ENCODE data around the gene DDX60.
"Not testable (repeated sequence)": the region's sequence is repeated elsewhere in the genome, so short reads cannot be mapped to it uniquely, and the experiment has no call there.

The DDX60 gene

GRCh38 chr4:168293386-168293975 lies 25.1 kb downstream of the DDX60 start:
- DNase-seq, result no peak

- DNase-seq, result no peak
These were observed 27.3 kb downstream of the DDX60 start for GRCh38 chr4:168291242-168291641.

GRCh38 chr4:168285850-168286249 lies 32.7 kb downstream of the DDX60 start:
- DNase-seq, result not testable (repeated sequence)

- DNase-seq, result no peak
These were observed 39.0 kb downstream of the DDX60 start for GRCh38 chr4:168279556-168279955.

GRCh38 chr4:168275836-168276235 lies 42.7 kb downstream of the DDX60 start:
- no peak for DNase-seq

- no peak for DNase-seq
These were observed 43.7 kb downstream of the DDX60 start for GRCh38 chr4:168274871-168275270.

GRCh38 chr4:168273838-168274237 lies 44.7 kb downstream of the DDX60 start:
- no peak for DNase-seq

GRCh38 chr4:168272488-168272887 lies 46.1 kb downstream of the DDX60 start:
- DNase-seq, result no peak

- no peak for DNase-seq
These were observed 48.7 kb downstream of the DDX60 start for GRCh38 chr4:168269896-168270295.

- no peak for DNase-seq
These were observed 53.2 kb downstream of the DDX60 start for GRCh38 chr4:168265327-168265726.

- DNase-seq, result no peak
These were observed 53.6 kb downstream of the DDX60 start for GRCh38 chr4:168264903-168265302.

- no peak for DNase-seq
These were observed 55.5 kb downstream of the DDX60 start for GRCh38 chr4:168263039-168263438.

GRCh38 chr4:168259096-168259495 lies 59.5 kb downstream of the DDX60 start:
- no peak for DNase-seq

- DNase-seq, result no peak
These were observed 60.8 kb downstream of the DDX60 start for GRCh38 chr4:168257768-168258167.

- DNase-seq, result no peak
These were observed 70.3 kb downstream of the DDX60 start for GRCh38 chr4:168248176-168248710.

GRCh38 chr4:168247603-168248002 lies 70.9 kb downstream of the DDX60 start:
- DNase-seq, result no peak

- DNase-seq, result no peak
These were observed 76.6 kb downstream of the DDX60 start for GRCh38 chr4:168241953-168242352.

- DNase-seq, result no peak
These were observed 77.7 kb downstream of the DDX60 start for GRCh38 chr4:168240821-168241220.

GRCh38 chr4:168221301-168221700 lies 97.3 kb downstream of the DDX60 start:
- DNase-seq, result no peak

GRCh38 chr4:168220893-168221292 lies 97.7 kb downstream of the DDX60 start:
- no peak for DNase-seq

GRCh38 chr4:168218645-168219044 lies 99.9 kb downstream of the DDX60 start:
- no peak for DNase-seq

GRCh38 chr4:168213511-168213910 lies 105.0 kb downstream of the DDX60 start:
- not testable (repeated sequence) for DNase-seq

- no peak for DNase-seq
These were observed 105.9 kb downstream of the DDX60 start for GRCh38 chr4:168212656-168213055.

GRCh38 chr4:168208957-168209614 lies 109.5 kb downstream of the DDX60 start:
- DNase-seq, result no peak
